Measurements from ENCODE around the gene MECR.
A peak's percentile ranks its signal among the peaks of the same experiment; 100 is the strongest.
"Not testable (repeated sequence)": the region's sequence is repeated elsewhere in the genome, so short reads cannot be mapped to it uniquely, and the experiment has no call there.

The MECR gene

DNA sequence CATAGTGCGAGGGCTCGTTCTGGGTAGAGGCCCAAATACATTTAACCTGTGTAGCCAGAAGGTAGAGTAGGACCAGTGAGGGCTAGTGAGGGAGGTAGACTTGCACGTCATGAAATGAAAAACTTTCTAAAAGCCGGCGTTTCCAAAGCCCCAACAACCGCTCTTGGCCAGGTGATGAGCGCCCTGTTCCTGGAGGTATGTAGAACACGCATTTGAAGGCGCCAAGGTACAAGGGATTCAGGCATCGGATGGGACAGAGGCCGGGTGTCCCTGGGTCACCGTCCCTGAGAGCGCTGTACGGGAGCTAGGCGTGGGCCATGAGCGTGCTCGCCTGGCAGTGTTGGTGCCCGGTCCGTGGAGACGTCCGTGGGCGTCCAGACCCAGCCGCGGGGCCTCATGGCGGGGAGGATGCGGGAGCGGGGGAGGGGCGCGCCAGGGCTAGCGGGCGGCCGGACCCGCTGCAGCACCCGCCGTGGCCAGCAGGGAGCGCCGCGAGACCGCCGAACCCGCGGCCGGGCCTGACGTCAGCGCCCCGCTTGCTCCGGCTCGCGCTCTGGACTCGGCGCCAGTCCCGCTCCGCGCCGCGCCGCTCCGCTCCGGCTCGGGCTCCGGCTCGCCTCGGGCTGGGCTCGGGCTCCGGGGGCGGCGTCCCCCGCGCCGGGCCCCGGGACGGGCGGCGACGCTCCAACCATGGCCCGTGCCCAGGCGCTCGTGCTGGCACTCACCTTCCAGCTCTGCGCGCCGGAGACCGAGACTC is 5.4 kb upstream of the MECR start, which contains the start of gene PTPRU:
TSS of gene PTPRU (plus strand) at position 568 of the 757 bp plus-strand sequence. CDS start at position 691, 123 bp downstream.
- no peak for DNase-seq (ENCODE audit: low read depth)

DNA sequence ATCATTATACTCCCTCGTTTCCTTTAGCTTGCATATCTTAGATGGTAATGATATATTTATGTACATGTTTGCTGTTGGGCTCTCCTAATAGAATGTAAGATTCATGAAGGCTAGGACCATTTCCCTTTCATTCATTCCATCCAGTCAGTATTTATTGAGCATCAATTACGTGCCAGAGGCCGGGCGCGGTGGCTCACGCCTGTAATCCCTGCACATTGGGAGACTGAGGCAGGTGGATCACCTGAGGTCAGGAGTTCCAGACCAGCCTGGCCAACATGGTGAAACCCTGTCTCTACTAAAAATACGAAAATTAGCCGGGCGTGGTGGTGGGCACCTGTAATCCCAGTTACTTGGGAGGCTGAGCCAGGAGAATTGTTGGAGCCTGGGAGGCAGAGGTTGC is 4.1 kb upstream of the MECR start:
- DNase-seq (ENCODE audit: low read depth), result not testable (repeated sequence)

GRCh38 chr1:29234471-29234870 is 3.7 kb upstream of the MECR start:
- DNase-seq (ENCODE audit: low read depth), result no peak

- no peak for DNase-seq (ENCODE audit: low read depth)
These were observed 3.0 kb upstream of the MECR start for GRCh38 chr1:29233693-29234092.

DNA sequence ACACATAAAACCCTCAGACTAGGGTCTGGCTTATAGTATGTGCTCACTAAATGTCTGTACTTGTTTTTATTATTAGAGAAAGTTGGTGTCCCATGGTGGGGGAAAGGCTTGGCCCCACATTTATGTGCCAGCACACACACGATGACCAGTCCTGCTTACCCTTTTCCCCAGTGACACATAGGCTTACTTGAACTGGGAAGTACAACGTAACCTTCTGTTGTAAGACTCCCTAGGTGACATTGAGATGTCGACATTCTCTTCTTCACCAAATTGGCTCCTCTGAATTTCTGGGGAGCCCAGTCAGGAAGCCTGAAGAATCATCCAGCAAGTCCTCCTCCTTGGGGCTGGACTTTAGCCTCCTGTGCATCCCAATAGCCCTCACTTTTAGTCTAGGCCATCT is 1.7 kb upstream of the MECR start:
- no peak for DNase-seq (ENCODE audit: low read depth)

DNA sequence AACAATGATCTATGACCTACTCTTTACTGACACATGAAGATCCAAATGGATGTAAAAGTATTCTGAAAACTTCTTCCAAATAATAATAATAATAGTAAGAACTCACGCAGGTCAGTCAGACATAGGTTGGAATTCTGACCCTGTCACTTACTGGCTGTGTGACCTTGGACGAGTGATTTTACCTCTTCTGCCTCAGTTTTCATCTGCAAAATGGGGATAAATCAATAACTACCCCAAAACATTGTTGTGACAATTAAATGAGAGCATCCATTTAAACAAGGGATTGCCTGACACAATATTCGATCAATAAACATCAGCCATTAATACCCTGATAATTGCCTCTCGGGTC is 556 bp downstream of the MECR start:
- no peak for DNase-seq (ENCODE audit: low read depth)

- DNase-seq (ENCODE audit: low read depth), result no peak
These were observed 3.2 kb downstream of the MECR start for GRCh38 chr1:29227511-29227910.

- no peak for DNase-seq (ENCODE audit: low read depth)
These were observed 5.4 kb downstream of the MECR start for GRCh38 chr1:29225361-29225760.

- DNase-seq (ENCODE audit: low read depth), result no peak
These were observed 6.3 kb downstream of the MECR start for GRCh38 chr1:29224356-29224837.

DNA sequence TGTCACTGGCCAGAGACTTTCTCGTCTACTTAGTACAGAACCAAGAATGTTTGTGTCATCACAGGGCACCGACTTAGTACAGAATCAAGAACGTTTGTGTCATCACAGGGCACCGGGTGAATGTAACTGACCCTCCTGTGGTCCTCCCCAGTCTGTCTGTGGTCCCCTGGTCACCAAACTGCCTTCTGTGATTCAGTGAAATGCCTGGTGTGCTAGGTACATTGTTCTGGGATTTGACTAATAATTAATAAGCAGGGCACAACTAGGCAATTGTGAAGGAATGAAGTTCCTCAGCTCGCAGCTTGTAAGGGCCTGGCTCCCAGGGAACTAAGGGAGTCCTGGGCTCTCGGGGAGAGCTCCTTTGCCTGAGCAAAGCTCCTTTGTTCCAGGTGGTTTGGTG is 7.2 kb downstream of the MECR start:
- DNase-seq (ENCODE audit: low read depth), result no peak

DNA sequence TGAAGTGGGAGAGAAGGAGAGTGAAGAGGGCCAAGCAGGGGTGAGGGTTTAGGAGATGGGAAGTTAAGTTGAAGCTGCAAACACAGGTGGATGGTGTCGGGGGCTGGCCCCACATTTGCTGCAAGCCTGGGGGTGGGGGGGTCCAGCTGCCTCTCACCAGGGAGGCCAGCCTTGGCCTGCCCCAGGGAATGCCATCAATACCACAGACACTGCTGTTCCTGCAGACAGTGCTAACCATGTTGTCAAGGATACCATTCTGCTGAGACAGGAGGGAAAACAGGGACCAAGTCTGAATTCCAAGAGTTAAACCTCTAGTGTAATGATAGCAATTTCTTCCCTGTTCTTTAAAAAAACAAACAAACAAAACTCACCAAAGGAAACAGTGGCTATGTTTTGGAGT is 8.0 kb downstream of the MECR start:
- DNase-seq (ENCODE audit: low read depth), result no peak

- not testable (repeated sequence) for DNase-seq (ENCODE audit: low read depth)
These were observed 8.5 kb downstream of the MECR start for GRCh38 chr1:29222260-29222659.

- no peak for DNase-seq (ENCODE audit: low read depth)
These were observed 9.4 kb downstream of the MECR start for GRCh38 chr1:29221296-29221695.

DNA sequence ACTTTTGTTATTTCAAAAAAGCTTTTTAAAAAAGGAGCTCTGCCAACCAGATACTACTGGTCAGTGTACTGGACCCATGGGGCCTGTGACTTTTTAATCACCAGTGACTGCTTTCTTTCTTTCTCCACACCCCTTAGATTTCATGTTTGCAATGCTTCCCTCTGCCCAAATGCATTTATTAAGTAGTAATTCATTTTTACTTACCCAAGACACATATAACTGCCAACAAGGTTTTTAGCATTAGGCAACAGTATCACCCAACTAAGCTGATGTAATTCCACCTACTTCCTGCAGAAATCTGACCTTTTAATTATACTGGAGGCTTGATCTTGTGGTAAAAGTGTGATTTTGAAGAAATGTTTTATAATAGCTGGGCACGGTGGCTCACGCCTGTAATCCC is 12.5 kb downstream of the MECR start:
- no peak for DNase-seq (ENCODE audit: low read depth)

GRCh38 chr1:29217633-29218032 is 13.1 kb downstream of the MECR start:
- no peak for DNase-seq (ENCODE audit: low read depth)

GRCh38 chr1:29213055-29213454 is 17.7 kb downstream of the MECR start:
- no peak for DNase-seq (ENCODE audit: low read depth)

DNA sequence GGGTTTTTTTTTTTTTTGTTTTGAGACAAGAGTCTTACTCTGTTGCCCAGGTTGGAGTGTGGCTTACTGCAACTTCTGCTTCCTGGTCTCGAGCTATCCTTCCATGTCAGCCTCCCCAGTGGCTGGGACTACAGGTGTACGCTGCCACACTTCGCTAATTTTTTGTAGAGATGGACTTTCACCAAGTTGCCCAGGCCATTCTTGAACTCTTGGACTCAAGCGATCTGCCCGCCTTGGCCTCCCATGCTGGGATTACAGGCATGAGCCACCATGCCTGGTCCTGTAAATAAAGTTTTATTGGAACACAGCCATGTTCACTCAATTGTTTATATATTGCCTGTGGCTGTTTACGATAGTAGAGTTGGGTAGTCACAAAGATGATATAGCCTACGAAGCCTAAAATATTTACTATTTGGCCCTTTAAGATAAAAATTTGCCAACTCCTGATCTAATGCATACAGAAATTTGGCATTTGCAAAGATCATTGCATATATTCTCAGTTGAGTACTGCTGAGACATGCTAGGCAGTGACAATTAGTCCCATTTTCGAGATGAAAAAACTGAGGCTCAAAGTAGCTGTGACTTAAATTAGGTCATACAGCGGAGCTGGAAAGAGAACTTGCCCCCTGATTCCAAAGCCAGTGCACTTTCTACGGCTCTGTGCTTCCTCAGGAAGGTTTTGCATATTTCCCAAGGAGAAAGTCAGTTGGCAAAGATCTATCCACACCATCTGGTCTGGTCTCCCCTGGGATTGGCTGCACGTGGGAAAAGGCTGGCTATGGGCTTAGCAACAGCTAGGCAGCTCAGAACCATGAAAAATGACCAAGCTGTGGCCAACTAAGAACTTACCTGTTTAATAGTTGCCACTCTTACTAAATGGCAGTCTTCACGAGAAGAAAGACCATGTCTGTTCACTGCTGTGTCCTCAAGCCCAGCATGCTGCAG is 19.4 kb downstream of the MECR start:
- no peak for DNase-seq (ENCODE audit: low read depth)

- DNase-seq (ENCODE audit: low read depth), result no peak
These were observed 20.3 kb downstream of the MECR start for GRCh38 chr1:29210278-29211085.

- no peak for DNase-seq (ENCODE audit: low read depth)
These were observed 21.6 kb downstream of the MECR start for GRCh38 chr1:29209173-29209572.

DNA sequence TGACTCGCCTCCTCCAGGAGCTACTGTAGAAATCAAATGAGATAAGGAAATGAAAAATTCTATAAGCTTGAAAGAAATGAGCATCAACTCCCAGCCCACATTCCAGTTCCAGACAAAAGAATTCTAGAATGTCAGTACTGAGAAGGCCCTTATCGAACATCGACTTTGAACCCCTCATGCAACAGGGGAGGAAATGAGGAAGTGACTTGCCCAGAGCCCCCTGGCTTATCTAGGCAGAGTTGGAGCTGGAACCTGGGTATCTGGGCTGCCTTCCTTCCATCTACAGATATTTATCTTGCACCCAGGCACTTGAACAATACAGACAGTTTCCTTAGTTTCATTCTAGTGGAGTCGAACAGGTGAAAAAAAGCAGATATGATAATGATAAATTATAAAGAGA is 22.3 kb downstream of the MECR start:
- DNase-seq (ENCODE audit: low read depth), result no peak

GRCh38 chr1:29202584-29203340 is 28.0 kb downstream of the MECR start:
- peak; percentile 92 for DNase-seq (ENCODE audit: low read depth)

Measured in HS-5 (cell line).